Astrocyte (in vitro differentiated cells and primary cell): ENCODE results near the gene CRACR2A.

Experiments
- CTCF ChIP-seq: IDR thresholded peaks from 2 replicates; pipeline ENCODE4 v1.5.1; 2011; ENCODE audit warnings: low read depth, mild to moderate bottlenecking, inconsistent platforms, low read length, moderate library complexity; ENCODE audit not compliant: insufficient read depth
- EZH2 ChIP-seq: IDR thresholded peaks from 2 replicates; pipeline ENCODE4 v1.6.1; 2012; ENCODE audit warnings: mild to moderate bottlenecking, low read length, inconsistent platforms; ENCODE audit not compliant: insufficient read depth

GRCh38 chr12:3571724-3572123 lies 181.2 kb downstream of the CRACR2A start:
- TF ChIP-seq CTCF (no peak), EZH2 (no peak)
